HG02642 (cell line): ENCODE results near the gene NFATC4.

ENCODE experiments used
- ATAC-seq: cut with Tn5 transposase; IDR thresholded peaks from one replicate; pipeline ENCODE4 v1.9.1; 2021; ENCODE audit warnings: mild to moderate bottlenecking; ENCODE audit not compliant: unreplicated experiment, poor library complexity

NFATC4 gene

DNA sequence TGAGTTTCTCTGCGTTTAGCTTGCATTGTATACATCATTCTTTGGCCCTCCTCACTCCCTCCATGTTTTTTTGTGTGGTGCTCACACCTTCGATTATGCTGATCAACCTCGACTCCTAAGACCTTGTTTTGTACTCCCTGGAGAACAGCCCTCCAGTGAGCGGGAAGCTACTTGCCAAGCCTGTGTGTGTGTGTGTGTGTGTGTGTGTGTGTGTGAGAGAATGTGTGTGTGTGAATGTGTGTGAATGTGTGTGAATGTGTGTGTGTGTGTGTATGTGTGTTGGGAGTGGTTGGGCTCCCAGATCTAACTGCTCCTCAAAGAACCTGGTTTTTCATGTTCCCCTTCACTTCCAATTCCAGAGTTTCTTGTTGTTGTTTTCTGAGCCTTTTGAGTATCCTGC is 36.8 kb downstream of the NFATC4 start:
- no peak for ATAC-seq

DNA sequence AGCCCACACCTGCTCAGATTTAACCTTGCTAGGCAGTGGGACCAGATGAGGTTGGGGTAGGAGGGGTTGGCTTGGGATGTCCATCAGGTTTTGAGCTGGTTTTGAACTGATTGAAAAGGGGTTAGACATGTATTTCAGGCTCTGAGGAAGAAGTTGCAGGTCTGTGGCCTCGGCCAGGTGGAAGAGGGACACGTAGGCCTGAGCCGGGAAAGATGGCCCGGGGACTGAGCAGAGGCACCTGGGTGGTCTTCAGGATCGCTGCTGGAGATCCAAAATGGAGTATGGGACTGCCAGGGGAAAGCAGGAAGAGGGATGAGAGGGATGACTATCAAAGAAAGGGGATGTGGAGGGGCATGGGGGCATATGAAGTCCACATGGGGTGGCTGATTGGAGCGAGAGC is 38.4 kb downstream of the NFATC4 start:
- ATAC-seq: no peak

DNA sequence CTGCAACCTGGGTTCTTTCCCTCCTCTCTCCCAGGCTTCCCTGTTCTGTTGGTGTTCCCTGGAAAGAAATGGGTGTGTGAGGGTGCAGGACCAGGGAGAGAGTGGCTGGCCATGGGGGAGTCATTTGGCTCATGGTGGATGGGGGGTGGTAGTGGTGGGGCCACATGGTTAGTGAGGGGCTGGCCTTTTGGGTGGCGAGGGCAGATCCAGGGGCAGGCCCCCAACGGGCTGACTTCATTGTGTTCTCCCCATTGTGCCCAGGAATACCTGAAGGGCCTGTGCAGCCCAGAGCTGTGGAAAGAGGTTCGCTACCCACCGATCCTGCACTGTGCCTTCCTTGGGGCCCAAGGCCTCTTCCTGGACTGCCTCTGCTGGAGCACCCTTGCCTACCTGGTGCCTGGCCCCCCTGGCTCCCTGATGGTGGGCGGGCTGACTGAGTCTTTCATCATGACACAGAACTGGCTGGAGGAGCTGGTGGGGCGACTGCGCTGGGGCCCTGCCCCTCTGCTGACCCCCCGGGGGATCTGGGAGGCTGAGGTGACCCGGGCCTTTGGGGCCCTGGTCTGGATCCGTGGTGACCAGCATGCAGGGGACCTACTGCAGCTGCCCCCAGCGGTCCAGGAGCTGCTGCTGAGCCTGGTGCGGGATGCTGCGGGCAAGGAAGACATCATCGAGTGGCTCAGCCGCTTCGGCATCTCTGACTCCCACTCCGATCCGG is 39.8 kb downstream of the NFATC4 start:
- ATAC-seq: no peak

DNA sequence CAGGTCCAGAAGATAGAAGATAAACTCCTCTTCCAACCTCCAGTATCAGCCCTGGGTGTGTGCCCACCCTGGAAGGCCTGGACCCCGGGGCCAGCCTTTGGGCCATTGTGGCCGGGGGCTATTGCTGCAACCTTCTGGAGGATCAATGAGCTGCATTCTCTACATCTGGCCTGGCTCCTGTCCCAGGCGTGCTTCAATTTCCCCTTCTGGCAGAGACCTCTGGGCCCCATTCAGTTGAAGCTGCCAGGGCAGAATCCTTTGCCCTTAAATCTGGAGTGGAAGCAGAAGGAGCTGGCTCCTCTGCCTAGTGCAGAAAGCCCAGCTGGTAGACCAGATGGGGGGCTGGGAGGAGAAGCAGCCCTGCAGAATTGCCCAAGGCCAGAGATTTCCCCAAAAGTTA is 40.8 kb downstream of the NFATC4 start:
- ATAC-seq: no peak

DNA sequence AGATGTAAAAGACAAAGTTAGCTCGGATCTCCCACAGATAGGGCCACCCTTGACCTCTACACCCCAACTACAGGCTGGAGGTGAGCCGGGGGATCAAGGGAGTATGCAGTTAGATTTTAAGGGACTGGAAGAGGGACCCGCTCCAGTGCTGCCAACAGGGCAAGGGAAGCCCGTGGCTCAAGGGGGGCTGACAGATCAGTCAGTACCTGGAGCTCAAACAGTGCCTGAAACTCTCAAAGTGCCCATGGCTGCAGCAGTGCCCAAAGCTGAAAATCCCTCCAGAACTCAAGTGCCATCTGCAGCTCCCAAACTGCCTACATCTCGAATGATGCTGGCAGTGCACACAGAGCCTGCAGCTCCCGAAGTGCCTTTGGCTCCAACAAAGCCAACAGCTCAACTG is 41.2 kb downstream of the NFATC4 start:
- no peak for ATAC-seq

DNA sequence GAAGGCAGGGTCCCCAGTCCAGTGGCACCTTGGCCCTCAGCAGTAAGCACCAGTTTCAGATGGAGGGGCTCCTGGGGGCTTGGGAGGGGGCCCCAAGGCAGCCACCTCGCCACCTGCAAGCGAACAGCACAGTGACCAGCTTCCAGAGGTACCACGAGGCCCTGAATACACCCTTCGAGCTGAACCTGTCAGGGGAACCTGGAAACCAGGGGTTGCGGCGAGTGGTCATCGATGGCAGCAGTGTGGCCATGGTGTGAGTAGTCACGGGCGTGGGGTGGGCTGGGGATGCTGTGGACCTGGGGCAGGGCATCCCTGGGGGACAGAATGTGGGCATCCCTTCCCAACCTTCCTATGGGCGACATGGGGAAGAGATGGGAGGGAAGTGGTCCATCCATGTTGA is 42.0 kb downstream of the NFATC4 start:
- ATAC-seq: no peak

DNA sequence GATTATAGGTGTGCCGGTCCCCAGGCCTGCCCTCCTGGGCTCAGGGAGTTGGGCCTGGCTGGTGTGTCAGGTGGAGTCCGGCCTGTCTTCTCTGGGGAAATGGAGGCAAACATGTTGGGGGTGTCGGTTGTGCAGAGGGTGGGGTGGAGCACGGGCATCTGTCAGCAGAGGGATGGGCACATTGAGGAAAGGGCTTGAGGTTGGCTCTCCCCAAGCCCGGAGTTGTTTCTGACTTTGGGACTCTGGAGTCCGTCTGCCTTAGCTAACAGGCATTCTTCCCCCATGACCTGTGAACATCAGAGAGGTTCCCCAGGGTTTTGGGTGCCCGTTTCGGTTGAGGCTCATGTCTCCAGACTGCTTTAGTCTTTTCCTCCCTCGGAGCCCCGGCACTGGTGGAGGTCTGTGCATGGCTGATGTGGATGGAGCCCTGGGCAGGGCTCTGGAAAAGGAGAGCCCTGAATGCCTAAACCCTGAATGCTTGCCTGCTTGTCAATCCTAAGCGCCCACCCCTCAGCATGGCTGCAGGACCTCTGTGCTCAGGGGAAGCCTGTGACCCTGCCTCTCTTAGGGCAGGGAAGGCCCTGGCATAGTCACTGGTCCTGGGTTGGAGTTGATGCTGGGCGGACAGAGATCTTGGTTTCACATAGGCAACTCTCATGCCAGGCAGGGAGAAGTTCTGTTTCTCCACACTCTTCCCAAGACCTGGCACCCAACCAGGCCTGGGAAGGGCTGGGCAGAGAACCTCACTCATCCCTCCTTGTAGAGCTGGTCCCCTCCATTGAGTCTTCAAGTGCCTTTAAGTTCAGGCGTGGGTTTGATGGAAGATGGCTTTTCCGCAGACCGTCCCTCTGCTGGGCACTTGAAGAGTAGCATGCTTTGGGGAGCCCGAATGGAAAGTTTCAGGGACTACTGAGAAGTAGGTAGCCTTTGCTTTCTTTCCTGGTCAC is 43.7 kb downstream of the NFATC4 start:
- no peak for ATAC-seq

DNA sequence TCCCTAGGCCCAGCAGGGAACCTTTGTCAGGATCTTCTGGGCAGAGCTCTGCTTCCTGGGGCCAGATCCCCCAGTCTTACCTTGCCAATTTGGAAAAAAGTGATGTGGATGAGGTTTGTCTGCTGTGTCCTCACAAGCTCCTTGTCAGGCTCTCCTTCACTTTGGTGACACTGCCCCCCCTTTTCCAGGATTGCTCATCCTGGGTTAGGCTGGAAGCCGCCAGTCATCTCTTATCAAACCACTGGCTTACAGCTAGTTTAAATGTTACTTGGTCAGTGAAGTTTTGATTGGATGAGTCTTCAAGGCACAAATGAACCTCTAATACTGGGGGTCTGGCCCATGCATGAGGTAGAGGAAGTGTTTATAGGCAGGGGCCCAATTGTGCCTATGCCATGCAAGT is 46.1 kb downstream of the NFATC4 start:
- no peak for ATAC-seq

DNA sequence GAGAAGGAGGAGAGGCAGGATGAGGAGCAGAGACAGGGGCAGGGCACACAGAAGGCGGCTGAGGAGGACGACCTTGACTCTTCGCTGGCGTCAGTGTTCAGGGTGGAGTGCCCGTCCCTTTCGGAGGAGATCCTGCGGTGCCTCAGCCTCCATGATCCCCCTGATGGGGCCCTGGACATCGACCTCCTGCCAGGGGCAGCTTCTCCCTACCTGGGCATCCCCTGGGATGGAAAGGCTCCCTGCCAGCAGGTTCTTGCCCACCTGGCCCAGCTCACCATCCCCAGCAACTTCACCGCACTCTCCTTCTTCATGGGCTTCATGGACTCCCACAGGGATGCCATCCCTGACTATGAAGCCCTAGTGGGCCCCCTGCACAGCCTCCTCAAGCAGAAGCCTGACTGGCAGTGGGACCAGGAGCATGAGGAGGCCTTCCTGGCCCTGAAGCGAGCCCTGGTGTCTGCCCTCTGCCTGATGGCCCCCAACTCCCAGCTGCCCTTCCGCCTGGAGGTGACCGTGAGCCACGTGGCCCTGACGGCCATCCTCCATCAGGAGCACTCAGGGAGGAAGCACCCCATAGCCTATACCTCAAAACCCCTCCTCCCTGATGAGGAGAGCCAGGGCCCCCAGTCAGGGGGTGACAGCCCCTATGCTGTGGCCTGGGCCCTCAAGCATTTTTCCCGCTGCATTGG is 46.9 kb downstream of the NFATC4 start:
- ATAC-seq: no peak

DNA sequence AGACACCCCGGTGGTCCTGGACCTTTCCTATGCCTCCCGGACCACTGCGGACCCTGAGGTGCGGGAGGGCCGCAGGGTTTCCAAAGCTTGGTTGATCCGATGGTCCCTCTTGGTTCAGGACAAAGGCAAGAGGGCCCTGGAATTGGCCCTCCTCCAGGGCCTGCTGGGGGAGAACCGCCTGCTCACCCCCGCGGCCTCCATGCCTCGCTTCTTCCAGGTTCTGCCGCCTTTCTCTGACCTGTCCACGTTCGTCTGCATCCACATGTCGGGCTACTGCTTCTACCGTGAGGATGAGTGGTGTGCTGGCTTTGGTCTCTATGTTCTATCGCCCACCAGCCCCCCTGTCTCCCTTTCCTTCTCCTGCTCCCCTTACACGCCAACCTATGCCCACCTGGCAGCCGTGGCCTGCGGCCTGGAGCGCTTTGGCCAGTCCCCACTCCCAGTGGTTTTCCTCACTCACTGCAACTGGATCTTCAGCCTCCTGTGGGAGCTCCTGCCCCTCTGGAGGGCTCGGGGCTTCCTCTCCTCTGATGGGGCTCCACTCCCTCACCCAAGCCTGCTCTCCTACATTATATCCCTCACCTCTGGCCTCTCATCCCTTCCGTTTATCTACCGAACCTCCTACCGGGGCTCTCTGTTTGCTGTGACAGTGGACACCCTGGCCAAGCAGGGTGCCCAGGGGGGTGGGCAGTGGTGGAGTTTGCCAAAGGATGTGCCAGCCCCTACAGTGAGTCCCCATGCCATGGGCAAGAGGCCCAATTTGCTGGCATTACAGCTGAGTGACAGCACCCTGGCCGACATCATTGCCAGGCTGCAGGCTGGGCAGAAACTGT is 47.7 kb downstream of the NFATC4 start:
- ATAC-seq: no peak

DNA sequence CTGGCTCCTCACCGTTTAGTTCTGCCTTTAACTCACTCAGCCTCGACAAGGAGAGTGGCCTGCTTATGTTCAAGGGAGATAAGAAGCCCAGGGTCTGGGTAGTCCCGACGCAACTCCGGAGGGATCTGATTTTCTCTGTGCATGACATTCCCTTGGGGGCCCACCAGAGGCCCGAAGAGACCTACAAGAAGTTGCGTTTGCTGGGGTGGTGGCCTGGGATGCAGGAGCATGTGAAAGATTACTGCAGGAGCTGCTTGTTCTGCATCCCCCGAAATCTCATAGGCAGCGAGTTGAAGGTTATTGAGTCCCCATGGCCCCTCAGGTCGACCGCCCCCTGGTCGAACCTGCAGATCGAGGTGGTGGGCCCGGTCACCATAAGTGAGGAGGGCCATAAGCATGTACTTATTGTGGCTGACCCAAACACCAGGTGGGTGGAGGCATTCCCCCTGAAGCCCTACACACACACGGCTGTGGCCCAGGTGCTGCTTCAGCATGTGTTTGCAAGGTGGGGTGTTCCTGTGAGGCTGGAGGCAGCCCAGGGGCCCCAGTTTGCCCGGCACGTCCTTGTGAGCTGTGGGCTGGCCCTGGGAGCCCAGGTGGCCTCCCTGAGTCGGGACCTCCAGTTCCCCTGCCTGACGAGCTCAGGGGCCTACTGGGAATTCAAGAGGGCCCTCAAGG is 48.4 kb downstream of the NFATC4 start:
- no peak for ATAC-seq

DNA sequence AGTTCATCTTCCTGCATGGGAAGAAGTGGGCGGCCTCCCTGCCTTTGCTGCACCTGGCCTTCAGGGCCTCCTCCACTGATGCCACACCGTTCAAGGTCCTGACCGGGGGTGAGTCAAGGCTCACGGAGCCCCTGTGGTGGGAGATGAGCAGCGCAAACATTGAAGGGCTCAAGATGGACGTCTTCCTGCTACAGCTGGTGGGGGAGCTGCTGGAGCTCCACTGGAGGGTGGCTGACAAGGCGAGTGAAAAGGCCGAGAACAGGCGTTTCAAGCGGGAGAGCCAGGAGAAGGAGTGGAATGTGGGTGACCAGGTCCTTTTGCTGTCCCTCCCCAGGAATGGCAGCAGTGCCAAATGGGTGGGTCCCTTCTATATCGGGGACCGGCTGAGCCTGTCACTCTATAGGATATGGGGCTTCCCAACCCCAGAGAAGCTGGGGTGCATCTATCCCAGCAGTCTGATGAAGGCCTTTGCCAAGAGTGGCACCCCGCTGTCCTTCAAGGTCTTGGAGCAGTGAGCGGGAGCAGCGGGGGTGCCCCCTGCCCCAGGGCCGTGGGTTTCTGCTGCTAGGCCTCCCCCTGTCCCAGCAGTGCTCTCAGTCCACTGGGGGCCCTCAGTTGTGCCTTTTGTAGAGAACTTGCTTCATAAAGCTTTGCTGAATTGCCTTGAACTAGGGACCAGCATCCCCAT is 49.1 kb downstream of the NFATC4 start:
- ATAC-seq: no peak

DNA sequence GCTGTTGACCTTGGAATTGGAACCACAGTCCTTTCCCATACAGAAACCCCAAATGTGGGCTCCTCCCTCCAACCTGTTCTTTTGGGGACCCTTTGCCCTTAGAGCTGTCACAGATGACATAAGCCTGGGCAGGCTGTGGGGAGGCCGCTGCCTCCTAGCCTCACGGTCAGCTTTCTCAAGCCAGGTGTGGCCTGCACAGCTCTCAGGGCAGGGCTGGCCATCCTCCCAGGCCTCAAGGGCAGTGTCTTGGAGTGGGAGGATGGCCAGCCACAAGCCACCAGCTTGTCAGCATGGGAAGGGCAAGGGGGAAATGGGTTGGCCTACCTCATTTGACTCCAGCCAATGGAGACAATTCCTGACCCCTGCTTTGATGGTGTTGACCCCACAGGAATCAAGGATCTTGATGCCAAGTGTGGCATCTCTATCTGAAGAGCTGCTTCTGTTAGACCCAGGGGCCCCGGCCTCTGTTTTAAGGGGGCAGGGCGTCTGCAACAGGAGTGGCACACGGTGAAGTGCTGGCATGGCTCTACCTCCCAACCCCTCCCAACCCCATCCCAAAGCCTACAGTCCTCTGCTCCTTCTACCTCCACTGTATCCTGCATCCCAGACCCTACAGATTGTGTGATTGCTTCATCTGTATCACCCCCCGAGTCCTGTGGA is 50.0 kb downstream of the NFATC4 start:
- ATAC-seq: no peak

DNA sequence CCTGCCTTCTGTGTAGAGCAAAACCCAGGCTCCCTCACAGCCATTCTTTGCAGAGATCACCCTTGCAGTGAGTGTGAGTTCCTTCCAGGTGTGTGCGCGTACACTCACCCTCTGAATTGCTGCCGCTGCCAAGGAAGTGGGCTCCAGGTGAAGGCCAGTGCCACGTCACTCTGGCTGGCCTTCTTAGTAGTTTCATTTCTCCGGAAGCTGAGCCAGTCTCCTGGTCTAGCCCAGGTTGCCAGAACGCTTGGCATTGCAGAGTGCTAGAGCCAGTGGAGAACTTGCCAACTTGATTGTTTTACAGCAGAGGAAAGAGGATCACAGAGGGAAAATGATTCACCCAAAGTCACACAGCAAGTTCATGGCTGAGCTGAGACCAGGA is 50.5 kb downstream of the NFATC4 start:
- ATAC-seq: no peak

DNA sequence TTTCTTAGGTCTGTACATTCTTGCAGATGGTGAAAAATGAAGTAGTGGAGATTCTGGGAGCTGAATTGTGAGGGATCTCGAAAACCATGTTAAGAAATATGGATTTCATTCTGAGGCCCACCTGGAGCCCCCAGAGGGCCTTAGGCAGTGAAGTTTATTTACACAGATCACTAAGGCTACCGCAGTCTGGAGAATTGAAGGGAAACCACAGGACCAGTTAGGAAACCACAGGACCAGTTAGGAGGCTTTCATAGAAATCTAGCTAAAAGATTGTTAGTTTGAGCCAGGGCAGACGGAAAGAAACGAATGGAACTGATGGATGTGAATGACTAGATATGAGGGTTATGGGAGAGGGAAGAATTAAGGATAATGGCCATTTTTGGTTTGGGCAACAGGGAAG is 54.3 kb downstream of the NFATC4 start:
- ATAC-seq: no peak

DNA sequence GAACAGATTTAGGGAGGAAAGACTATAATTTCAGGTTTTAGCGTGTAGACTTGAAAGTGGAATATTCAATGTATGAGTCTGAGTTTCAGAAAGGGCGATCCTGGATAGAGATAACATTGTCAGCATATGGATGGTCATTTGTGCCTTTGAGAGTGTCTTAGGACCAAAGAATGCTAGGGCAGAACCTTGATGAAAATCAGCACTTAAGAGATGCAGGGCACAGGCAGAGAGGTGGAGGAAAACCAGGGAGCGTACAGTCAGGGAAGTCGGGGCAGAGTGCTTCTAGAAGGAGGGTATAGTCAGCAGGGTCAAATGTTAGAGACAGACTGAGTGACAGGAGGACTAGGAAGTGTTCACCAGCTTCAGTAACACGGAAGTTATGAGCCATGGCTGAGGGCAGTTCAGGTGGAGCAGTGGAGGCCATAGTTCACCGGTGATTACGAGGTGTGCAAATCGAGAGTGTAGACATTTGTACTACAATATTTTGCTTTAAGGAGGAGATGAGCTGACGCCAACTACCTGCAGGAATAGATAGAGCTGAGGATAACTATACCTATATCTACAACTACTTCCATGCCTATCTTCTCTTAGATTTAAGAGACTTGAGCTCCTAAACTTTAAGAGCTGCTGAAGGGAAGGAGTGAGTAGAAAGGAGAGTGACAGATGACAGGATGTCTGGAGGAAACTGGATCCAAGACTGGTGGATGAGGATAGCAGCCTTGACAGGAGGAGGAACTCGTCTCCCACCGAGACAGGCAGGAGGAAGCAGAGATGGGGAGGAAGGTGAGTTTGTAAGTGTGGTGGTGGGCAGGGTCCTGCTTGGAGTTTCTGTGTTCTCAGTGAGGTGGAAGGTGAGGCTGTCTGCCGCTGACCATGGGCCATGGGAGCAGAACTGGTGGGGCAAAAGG is 55.0 kb downstream of the NFATC4 start:
- no peak for ATAC-seq

DNA sequence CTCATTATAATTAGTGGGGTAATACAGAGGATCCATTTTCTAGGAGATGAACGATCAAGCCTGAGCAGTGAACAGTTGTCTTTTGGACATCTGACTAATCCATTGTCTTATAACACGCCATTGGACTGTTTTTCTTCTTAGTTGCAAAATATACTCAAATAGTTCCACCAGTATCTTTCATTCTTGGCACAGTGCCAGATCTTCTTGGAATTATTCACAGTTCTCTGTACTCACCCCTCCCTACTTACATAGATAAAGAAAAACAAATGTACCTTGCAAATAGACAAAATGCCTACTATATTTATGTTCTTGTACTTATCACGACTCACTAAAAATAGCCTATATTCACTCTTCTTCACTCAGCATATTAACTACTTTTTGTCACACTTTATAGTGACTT is 57.7 kb downstream of the NFATC4 start:
- no peak for ATAC-seq
